Panc1 (cell line): ENCODE results near the gene MLLT10. TPM values are rescaled to one million over a fixed set of nuclear protein-coding genes. Genes with fewer than 3 reads are reported as not detected.
A peak's percentile ranks its signal among the peaks of the same experiment; 100 is the strongest.

Experiments used
- ATAC-seq: fragments of 200-7000 bp; cut with Tn5 transposase; 2 replicates; pipeline ENCODE4 v1.9.1; 2020; ENCODE audit warnings: mild to moderate bottlenecking, moderate library complexity
- BruUV-seq: library from RNA; stranded (reverse); fragments of 400-500 nt; replicated peaks from 2 replicates; lab custom pipeline; 2021; lab: Mats Ljungman, UMichigan
- CTCF ChIA-PET: fragments of 300-600 bp; sonication (Branson Sonifier 250); formaldehyde crosslinking; loops from one replicate; lab custom pipeline; 2022; ENCODE audit warnings: antibody characterized with exemption; lab: Charles Lee
- POLR2A ChIA-PET: fragments of 300-600 bp; sonication (Branson Sonifier 250); formaldehyde crosslinking; loops from one replicate; lab custom pipeline; 2022; ENCODE audit warnings: antibody characterized with exemption; lab: Charles Lee
- DNase-seq: peaks from one replicate; pipeline ENCODE4 v3.0.0-alpha.2; 2010; ENCODE audit warnings: low read depth, low spot score
- H3K27ac ChIP-seq: 2 replicates; pipeline ENCODE4 v1.5.1; 2011; ENCODE audit warnings: mild to moderate bottlenecking, low read length, inconsistent platforms
- H3K27me3 ChIP-seq: fragments of 200-500 bp; sonication (Bioruptor generic); 2 replicates; pipeline ENCODE4 v1.6.0; 2014; ENCODE audit warnings: low read length, inconsistent platforms; ENCODE audit not compliant: control insufficient read depth, insufficient read depth
- H3K36me3 ChIP-seq: fragments of 200-500 bp; sonication (Bioruptor generic); 2 replicates; pipeline ENCODE4 v1.5.1; 2014; ENCODE audit warnings: inconsistent platforms, mild to moderate bottlenecking, low read length, moderate library complexity; ENCODE audit not compliant: control insufficient read depth, insufficient read depth
- H3K4me1 ChIP-seq: 2 replicates; pipeline ENCODE4 v1.5.1; 2011; ENCODE audit warnings: inconsistent platforms, mild to moderate bottlenecking, low read length, moderate library complexity; ENCODE audit not compliant: control insufficient read depth, insufficient read depth
- H3K4me3 ChIP-seq, 2 experiments: 2 replicates each; pipeline ENCODE4 v1.5.1; 2011 to 2012; ENCODE audit warnings: low read depth in 2 of 2, low read length in 2 of 2, mild to moderate bottlenecking in 2 of 2, inconsistent platforms in 1 of 2, moderate library complexity in 1 of 2
- H3K9me3 ChIP-seq: fragments of 200-500 bp; sonication (Bioruptor generic); 2 replicates; pipeline ENCODE4 v1.5.1; 2014; ENCODE audit warnings: low read depth, mild to moderate bottlenecking, inconsistent platforms, low read length, moderate library complexity; ENCODE audit not compliant: control insufficient read depth, insufficient read depth
- CTCF ChIP-seq: fragments of 450-650 bp; IDR thresholded peaks from 2 replicates; pipeline ENCODE4 v1.5.1; 2017; ENCODE audit warnings: mild to moderate bottlenecking
- POLR2AphosphoS5 ChIP-seq: IDR thresholded peaks from 2 replicates; pipeline ENCODE4 v1.6.1; 2012; ENCODE audit warnings: mild to moderate bottlenecking, low read depth, low read length, moderate library complexity
- REST ChIP-seq, 2 experiments: IDR thresholded peaks; 2 replicates each; pipeline ENCODE4 v1.6.1; 2011 to 2012; ENCODE audit warnings: low read depth in 2 of 2, control low read depth in 1 of 2, low read length in 1 of 2, mild to moderate bottlenecking in 1 of 2, moderate library complexity in 1 of 2; ENCODE audit not compliant: insufficient read depth in 1 of 2
- SIN3A ChIP-seq: IDR thresholded peaks from 2 replicates; pipeline ENCODE4 v1.6.1; 2012; ENCODE audit warnings: low read depth, mild to moderate bottlenecking, low read length, moderate library complexity, borderline replicate concordance; ENCODE audit not compliant: insufficient read depth
- TCF7L2 ChIP-seq: IDR thresholded peaks from 2 replicates; pipeline ENCODE4 v1.6.1; 2011; ENCODE audit warnings: mild to moderate bottlenecking, low read depth, low read length, inconsistent platforms
- in situ Hi-C: cut with HindIII; loops from 2 replicates; pipeline ENCODE4 v1.10.0; 2016; ENCODE audit warnings: low sequenced_read_pairs, low pct_unique_long_range_greater_than_20kb
- intact Hi-C: fragments of 100-400 bp; cut with micrococcal nuclease; formaldehyde crosslinking; loops from one replicate; pipeline ENCODE4 v1.10.0; 2022; ENCODE audit not compliant: unreplicated experiment
- total RNA-seq: library from RNA; stranded (reverse); gene quantifications from one replicate; pipeline ENCODE4 v1.2.1, GENCODE V29; 2021; ENCODE audit not compliant: unreplicated experiment

The MLLT10 gene
- total RNA-seq, 1 experiment from 2014 or later = 33.4 TPM

- H3K27ac ChIP-seq = peak overlapping the region; percentile 98
- H3K4me1 ChIP-seq = peaks cover 32% of the 10 kb centered on the region
- BruUV-seq = no TSS peak
- DNase-seq (no peak), ATAC-seq (no peak)
- no peak overlapping the region for H3K4me3 ChIP-seq
- ChIA-PET CTCF (no interaction called here), POLR2A (interaction anchor here (0.5 to 1.1 kb wide), 2 partner anchors 10 to 16 kb away, joined by 3 to 15 read pairs; no protein-coding TSS in a partner anchor)
- no peaks in the 10 kb centered on the region for H3K27me3 ChIP-seq
- intact Hi-C loops (loop anchor here (5.0 kb wide), 1 partner anchor 33 kb away; no protein-coding TSS in a partner anchor), in situ Hi-C loops (no loop called here)
- no peaks in the 10 kb centered on the region for H3K9me3 ChIP-seq
- H3K36me3 ChIP-seq = no peaks in the 10 kb centered on the region; the same call in 1 of the 2 replicates
- TF ChIP-seq SIN3A (no peak), TCF7L2 (no peak), REST (IDR thresholded peaks at IDR 0.05; ENCODE audit: insufficient read depth in 1 of 2, low read depth in 2 of 2, low read length in 1 of 2) (no peak), POLR2AphosphoS5 (no peak), CTCF (no peak)
Observed at GRCh38 chr10:21530641-21531040, 3.4 kb upstream of the MLLT10 start.

GRCh38 chr10:21531164-21531563 lies 2.9 kb upstream of the MLLT10 start:
- no peaks in the 10 kb centered on the region; the same call in 1 of the 2 replicates for H3K36me3 ChIP-seq
- peak overlapping the region; percentile 98; the same call in 1 of the 2 replicates for H3K27ac ChIP-seq
- POLR2A ChIA-PET = no interaction called here
- ATAC-seq (no peak), DNase-seq (no peak)
- H3K27me3 ChIP-seq = no peaks in the 10 kb centered on the region
- H3K4me1 ChIP-seq = peaks cover 35% of the 10 kb centered on the region
- no peak overlapping the region for H3K4me3 ChIP-seq
- no peaks in the 10 kb centered on the region for H3K9me3 ChIP-seq
- CTCF ChIA-PET = interaction anchor here (0.7 kb wide), 1 partner anchor 219 kb away, joined by 7 read pairs; no protein-coding TSS in a partner anchor
- BruUV-seq = no TSS peak
- in situ Hi-C loops (no loop called here), intact Hi-C loops (loop anchor here (5.0 kb wide), 1 partner anchor 34 kb away; no protein-coding TSS in a partner anchor)
- TF ChIP-seq TCF7L2 = no peak
- TF ChIP-seq SIN3A = no peak
- no peak for TF ChIP-seq REST (IDR thresholded peaks at IDR 0.05; ENCODE audit: insufficient read depth in 1 of 2, low read depth in 2 of 2, low read length in 1 of 2)
- no peak for TF ChIP-seq CTCF
- TF ChIP-seq POLR2AphosphoS5 = no peak
